HL-60 (cell line): ENCODE results near the gene MGARP.

Source experiments
- DNase-seq, 2 experiments: peaks; one replicate each; pipeline ENCODE4 v3.0.0-alpha.2; 2010 to 2020; ENCODE audit warnings: low read depth in 1 of 2, low spot score in 1 of 2
- H3K27ac ChIP-seq: fragments of 250-450 bp; sonication (Bioruptor Pico); replicated peaks from 2 replicates; pipeline ENCODE4 v1.5.1; 2020; ENCODE audit warnings: mild to moderate bottlenecking, moderate library complexity
- H3K27me3 ChIP-seq: fragments of 250-450 bp; sonication (Bioruptor Pico); 2 replicates; pipeline ENCODE4 v1.5.1; 2021; ENCODE audit warnings: mild to moderate bottlenecking, moderate library complexity; ENCODE audit not compliant: insufficient read depth, poor library complexity, severe bottlenecking
- H3K4me3 ChIP-seq: replicated peaks from 2 replicates; pipeline ENCODE4 v1.5.1; 2011; ENCODE audit warnings: mild to moderate bottlenecking, control low read depth, low read length; ENCODE audit not compliant: insufficient read depth
- GABPA ChIP-seq: IDR thresholded peaks from 2 replicates; pipeline ENCODE4 v1.6.1; 2012; ENCODE audit warnings: low read depth
- POLR2AphosphoS5 ChIP-seq: IDR thresholded peaks from 2 replicates; pipeline ENCODE4 v1.6.1; 2012; ENCODE audit warnings: low read depth
- SPI1 ChIP-seq: IDR thresholded peaks from 2 replicates; pipeline ENCODE4 v1.6.1; 2012; ENCODE audit warnings: low read depth, mild to moderate bottlenecking, borderline replicate concordance
- TF ChIP-seq, protein P1 (sequence below): IDR thresholded peaks from one replicate; pipeline ENCODE4 v1.5.1; 2011; ENCODE audit warnings: low read length, control low read depth, inconsistent platforms; ENCODE audit not compliant: insufficient read depth
- TF ChIP-seq, protein P2 (sequence below): IDR thresholded peaks from 2 replicates; pipeline ENCODE4 v1.6.1; 2012; ENCODE audit warnings: low read depth; ENCODE audit not compliant: insufficient replicate concordance

The MGARP gene

DNA sequence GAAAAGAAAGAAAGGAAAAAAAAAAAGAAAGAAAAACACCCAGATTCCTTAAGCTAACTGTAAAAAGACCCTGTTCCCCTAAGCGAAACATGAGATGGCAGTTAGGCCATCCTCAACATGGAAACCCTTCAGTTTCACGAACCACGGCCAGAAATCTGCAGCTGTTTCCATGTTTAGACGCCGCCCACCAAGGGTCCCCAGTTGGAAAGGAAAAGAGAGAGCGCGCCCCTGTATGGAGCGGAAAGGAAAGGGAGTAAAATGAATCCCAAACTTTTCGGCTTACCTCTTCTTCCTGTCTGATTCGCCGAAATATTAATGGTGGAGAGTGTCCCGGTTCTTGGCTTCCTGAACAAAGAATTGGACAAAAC lies 38.3 kb downstream of the MGARP start:
- no peak for DNase-seq
- Histone ChIP-seq H3K27me3 (no peaks in the 10 kb centered on the region), H3K4me3 (no peak overlapping the region), H3K27ac (no peak overlapping the region)
- TF ChIP-seq POLR2AphosphoS5 (no peak), GABPA (no peak), SPI1 (no peak)
- TF ChIP-seq, protein P1, sequence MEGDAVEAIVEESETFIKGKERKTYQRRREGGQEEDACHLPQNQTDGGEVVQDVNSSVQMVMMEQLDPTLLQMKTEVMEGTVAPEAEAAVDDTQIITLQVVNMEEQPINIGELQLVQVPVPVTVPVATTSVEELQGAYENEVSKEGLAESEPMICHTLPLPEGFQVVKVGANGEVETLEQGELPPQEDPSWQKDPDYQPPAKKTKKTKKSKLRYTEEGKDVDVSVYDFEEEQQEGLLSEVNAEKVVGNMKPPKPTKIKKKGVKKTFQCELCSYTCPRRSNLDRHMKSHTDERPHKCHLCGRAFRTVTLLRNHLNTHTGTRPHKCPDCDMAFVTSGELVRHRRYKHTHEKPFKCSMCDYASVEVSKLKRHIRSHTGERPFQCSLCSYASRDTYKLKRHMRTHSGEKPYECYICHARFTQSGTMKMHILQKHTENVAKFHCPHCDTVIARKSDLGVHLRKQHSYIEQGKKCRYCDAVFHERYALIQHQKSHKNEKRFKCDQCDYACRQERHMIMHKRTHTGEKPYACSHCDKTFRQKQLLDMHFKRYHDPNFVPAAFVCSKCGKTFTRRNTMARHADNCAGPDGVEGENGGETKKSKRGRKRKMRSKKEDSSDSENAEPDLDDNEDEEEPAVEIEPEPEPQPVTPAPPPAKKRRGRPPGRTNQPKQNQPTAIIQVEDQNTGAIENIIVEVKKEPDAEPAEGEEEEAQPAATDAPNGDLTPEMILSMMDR, result no peak
- TF ChIP-seq, protein P2, sequence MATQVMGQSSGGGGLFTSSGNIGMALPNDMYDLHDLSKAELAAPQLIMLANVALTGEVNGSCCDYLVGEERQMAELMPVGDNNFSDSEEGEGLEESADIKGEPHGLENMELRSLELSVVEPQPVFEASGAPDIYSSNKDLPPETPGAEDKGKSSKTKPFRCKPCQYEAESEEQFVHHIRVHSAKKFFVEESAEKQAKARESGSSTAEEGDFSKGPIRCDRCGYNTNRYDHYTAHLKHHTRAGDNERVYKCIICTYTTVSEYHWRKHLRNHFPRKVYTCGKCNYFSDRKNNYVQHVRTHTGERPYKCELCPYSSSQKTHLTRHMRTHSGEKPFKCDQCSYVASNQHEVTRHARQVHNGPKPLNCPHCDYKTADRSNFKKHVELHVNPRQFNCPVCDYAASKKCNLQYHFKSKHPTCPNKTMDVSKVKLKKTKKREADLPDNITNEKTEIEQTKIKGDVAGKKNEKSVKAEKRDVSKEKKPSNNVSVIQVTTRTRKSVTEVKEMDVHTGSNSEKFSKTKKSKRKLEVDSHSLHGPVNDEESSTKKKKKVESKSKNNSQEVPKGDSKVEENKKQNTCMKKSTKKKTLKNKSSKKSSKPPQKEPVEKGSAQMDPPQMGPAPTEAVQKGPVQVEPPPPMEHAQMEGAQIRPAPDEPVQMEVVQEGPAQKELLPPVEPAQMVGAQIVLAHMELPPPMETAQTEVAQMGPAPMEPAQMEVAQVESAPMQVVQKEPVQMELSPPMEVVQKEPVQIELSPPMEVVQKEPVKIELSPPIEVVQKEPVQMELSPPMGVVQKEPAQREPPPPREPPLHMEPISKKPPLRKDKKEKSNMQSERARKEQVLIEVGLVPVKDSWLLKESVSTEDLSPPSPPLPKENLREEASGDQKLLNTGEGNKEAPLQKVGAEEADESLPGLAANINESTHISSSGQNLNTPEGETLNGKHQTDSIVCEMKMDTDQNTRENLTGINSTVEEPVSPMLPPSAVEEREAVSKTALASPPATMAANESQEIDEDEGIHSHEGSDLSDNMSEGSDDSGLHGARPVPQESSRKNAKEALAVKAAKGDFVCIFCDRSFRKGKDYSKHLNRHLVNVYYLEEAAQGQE, result no peak

DNA sequence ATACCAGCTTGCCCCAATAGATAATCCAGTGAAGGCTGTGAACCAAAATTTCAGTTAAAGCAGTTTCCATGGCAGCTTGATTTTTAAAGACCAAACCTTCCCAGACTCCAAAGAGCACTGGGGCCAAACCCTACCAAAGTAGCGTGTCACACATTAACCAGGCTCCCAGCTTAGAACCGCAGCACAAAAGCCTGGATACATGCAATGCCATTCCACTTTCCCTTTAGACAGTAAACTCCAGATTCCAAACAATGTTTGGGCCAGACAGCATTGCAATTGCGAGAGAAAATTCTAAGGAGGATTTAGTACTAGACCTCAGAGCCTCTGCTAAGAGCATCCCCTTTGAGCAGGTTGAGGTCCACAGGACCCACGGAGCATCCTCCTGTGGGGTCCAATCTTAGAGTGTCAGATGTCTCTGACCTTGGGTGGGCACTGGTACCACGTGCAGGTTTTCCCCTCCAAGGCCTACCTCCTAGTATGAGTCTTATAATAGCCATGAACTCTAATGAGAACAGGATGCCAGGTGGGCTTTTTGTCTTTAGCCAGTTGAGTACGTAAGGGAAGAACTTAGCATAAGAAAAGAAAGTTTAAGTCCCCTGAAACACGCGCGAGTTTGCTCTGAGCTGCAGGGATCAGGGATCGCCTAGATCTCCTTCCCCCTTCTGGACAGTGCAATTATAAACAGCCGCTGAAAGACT lies 38.8 kb downstream of the MGARP start:
- H3K4me3 ChIP-seq, result no peak overlapping the region
- H3K27ac ChIP-seq, result no peak overlapping the region
- no peak for DNase-seq
- TF ChIP-seq, protein P1, result no peak
- no peaks in the 10 kb centered on the region for H3K27me3 ChIP-seq

DNA sequence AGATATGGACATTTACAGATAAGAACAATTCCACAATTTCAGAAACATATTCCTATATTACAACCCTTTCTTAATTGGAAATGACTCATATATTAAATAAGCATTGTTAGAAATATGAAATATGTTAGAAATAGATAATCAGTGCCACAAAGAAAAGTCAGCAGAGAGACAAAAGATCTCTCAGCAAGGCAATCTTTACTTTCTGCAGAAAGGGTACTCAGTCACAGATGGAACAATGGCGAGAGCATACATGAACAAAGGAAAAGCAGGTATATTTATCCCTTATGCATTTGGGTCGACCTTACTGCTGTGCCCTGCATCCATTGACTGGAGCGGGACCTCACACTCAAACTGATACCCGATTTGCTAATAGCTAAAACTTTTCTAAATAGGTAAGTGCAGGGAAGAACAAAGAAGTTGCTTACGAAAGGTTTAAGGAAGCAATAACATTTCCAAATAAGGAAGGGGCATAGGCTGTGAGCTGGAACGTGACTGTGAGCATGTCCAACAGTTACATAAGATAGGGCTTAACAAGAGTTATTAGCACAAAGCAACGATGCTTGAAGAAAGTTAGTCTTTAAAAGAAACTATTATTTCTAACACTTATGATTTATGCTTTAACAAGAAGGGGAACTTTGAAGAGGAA lies 40.8 kb downstream of the MGARP start:
- DNase-seq, result peak in 1 of 2 experiments; percentile 23

More for the DNA sequence above, 40.8 kb downstream of the MGARP start:
- Histone ChIP-seq H3K27me3 (no peaks in the 10 kb centered on the region), H3K4me3 (no peak overlapping the region), H3K27ac (no peak overlapping the region)
- TF ChIP-seq SPI1, result no peak
- TF ChIP-seq, protein P2, result no peak
- no peak for TF ChIP-seq POLR2AphosphoS5
- TF ChIP-seq, protein P1, result no peak
- no peak for TF ChIP-seq GABPA
